IMR-90 (cell line): ENCODE measurements around the gene P2RX3. TPM values are rescaled to one million over a fixed set of nuclear protein-coding genes. Genes with fewer than 3 reads are reported as not detected.

Experiments used
- ATAC-seq: fragments of 200-7000 bp; cut with Tn5 transposase; 2 replicates; pipeline ENCODE4 v1.9.1; 2020; ENCODE audit warnings: low read depth, mild to moderate bottlenecking, moderate library complexity
- BruUV-seq: library from RNA; stranded (reverse); fragments of 400-500 nt; replicated peaks from 2 replicates; lab custom pipeline; 2021; lab: Mats Ljungman, UMichigan
- CTCF ChIA-PET: fragments of 300-600 bp; formaldehyde crosslinking; extraction: SDS; loops from one replicate; lab custom pipeline; 2021; ENCODE audit warnings: antibody characterized with exemption; lab: Yijun Ruan, JAX
- POLR2A ChIA-PET: fragments of 300-600 bp; sonication (Branson Sonifier 250); formaldehyde crosslinking; loops from one replicate; lab custom pipeline; 2022; ENCODE audit warnings: antibody characterized with exemption; ENCODE audit not compliant: unreplicated experiment; lab: Charles Lee
- DNase-seq: peaks from one replicate; pipeline ENCODE4 v3.0.0; 2013
- H2AFZ ChIP-seq: replicated peaks from 2 replicates; pipeline ENCODE3; 2013; ENCODE audit warnings: low read length, mild to moderate bottlenecking; ENCODE audit not compliant: poor library complexity
- H2AK5ac ChIP-seq: 2 replicates; pipeline ENCODE4 v1.6.1; 2013; ENCODE audit warnings: low read depth, low read length, inconsistent platforms
- H2AK9ac ChIP-seq: replicated peaks from 2 replicates; pipeline ENCODE3; 2013; ENCODE audit warnings: mild to moderate bottlenecking, low read depth, low read length, moderate library complexity; ENCODE audit not compliant: poor library complexity
- H2BK120ac ChIP-seq: 2 replicates; pipeline ENCODE4 v1.6.1; 2013; ENCODE audit warnings: low read depth, low read length, inconsistent platforms
- H2BK15ac ChIP-seq: 3 replicates; pipeline ENCODE4 v1.6.1; 2013; ENCODE audit warnings: low read depth, low read length, inconsistent platforms
- H2BK20ac ChIP-seq: 2 replicates; pipeline ENCODE4 v1.6.1; 2013; ENCODE audit warnings: low read depth, mild to moderate bottlenecking, inconsistent platforms, low read length, moderate library complexity
- H2BK5ac ChIP-seq: 2 replicates; pipeline ENCODE4 v1.6.1; 2013; ENCODE audit warnings: mild to moderate bottlenecking, low read depth, low read length, inconsistent platforms; ENCODE audit not compliant: poor library complexity, severe bottlenecking
- H3K14ac ChIP-seq: replicated peaks from 2 replicates; pipeline ENCODE4 v1.6.1; 2013; ENCODE audit warnings: low read depth, low read length, inconsistent platforms
- H3K18ac ChIP-seq: 2 replicates; pipeline ENCODE4 v1.6.1; 2013; ENCODE audit warnings: low read depth, low read length, control low read depth
- H3K23ac ChIP-seq: 2 replicates; pipeline ENCODE4 v1.6.1; 2013; ENCODE audit warnings: low read depth, low read length, inconsistent platforms
- H3K27ac ChIP-seq: 2 replicates; pipeline ENCODE4 v1.5.1; 2013; ENCODE audit warnings: mild to moderate bottlenecking, control low read depth, low read length; ENCODE audit not compliant: insufficient read depth
- H3K27me3 ChIP-seq: 2 replicates; pipeline ENCODE4 v1.6.1; 2013; ENCODE audit warnings: low read length; ENCODE audit not compliant: control insufficient read depth, insufficient read depth
- H3K36me3 ChIP-seq: 2 replicates; pipeline ENCODE4 v1.6.1; 2013; ENCODE audit warnings: low read length, mixed read lengths; ENCODE audit not compliant: control insufficient read depth, insufficient read depth
- H3K4ac ChIP-seq: 2 replicates; pipeline ENCODE4 v1.6.1; 2013; ENCODE audit warnings: low read depth, low read length, inconsistent platforms
- H3K4me1 ChIP-seq: 2 replicates; pipeline ENCODE4 v1.6.1; 2013; ENCODE audit warnings: low read length, mixed read lengths; ENCODE audit not compliant: control insufficient read depth, insufficient read depth
- H3K4me2 ChIP-seq: 2 replicates; pipeline ENCODE4 v1.6.1; 2013; ENCODE audit warnings: low read depth, mild to moderate bottlenecking, control low read depth, low read length, moderate library complexity
- H3K4me3 ChIP-seq: 2 replicates; pipeline ENCODE4 v1.5.1; 2013; ENCODE audit warnings: low read depth, mild to moderate bottlenecking, control low read depth, low read length, moderate library complexity; ENCODE audit not compliant: insufficient read depth
- H3K56ac ChIP-seq: 2 replicates; pipeline ENCODE4 v1.6.1; 2013; ENCODE audit warnings: low read length, inconsistent platforms; ENCODE audit not compliant: insufficient read depth; ENCODE audit errors: extremely low read depth
- H3K79me1 ChIP-seq, 2 experiments: 2 replicates each; pipeline ENCODE4 v1.6.1; 2013; ENCODE audit warnings: low read length in 2 of 2, inconsistent platforms in 1 of 2, low read depth in 1 of 2
- H3K9ac ChIP-seq: 2 replicates; pipeline ENCODE4 v1.6.1; 2013; ENCODE audit warnings: low read depth, low read length, control low read depth
- H3K9me1 ChIP-seq: 2 replicates; pipeline ENCODE4 v1.6.1; 2013; ENCODE audit warnings: low read length, inconsistent platforms; ENCODE audit not compliant: insufficient read depth
- H3K9me3 ChIP-seq: 2 replicates; pipeline ENCODE4 v1.6.1; 2013; ENCODE audit warnings: low read length; ENCODE audit not compliant: control insufficient read depth, insufficient read depth
- H4K20me1 ChIP-seq: 2 replicates; pipeline ENCODE4 v1.6.1; 2013; ENCODE audit warnings: low read length, inconsistent platforms; ENCODE audit not compliant: insufficient read depth
- H4K5ac ChIP-seq: 2 replicates; pipeline ENCODE4 v1.6.1; 2013; ENCODE audit warnings: mild to moderate bottlenecking, low read depth, low read length, control low read depth
- H4K8ac ChIP-seq, 2 experiments: 2 replicates each; pipeline ENCODE4 v1.6.1; 2013; ENCODE audit warnings: low read depth in 2 of 2, low read length in 2 of 2, control low read depth in 1 of 2, inconsistent platforms in 1 of 2
- H4K91ac ChIP-seq: 2 replicates; pipeline ENCODE4 v1.6.1; 2013; ENCODE audit warnings: low read depth, low read length, inconsistent platforms; ENCODE audit not compliant: insufficient read depth
- BHLHE40 ChIP-seq: fragments of 150-350 bp; IDR thresholded peaks from 2 replicates; pipeline ENCODE4 v1.6.1; 2016; ENCODE audit warnings: mild to moderate bottlenecking, low read depth, low read length
- ELK1 ChIP-seq: fragments of 150-350 bp; IDR thresholded peaks from 2 replicates; pipeline ENCODE4 v1.6.1; 2016; ENCODE audit warnings: low read depth, mild to moderate bottlenecking, low read length, moderate library complexity, borderline replicate concordance
- NFE2L2 ChIP-seq: fragments of 150-350 bp; IDR thresholded peaks from 2 replicates; pipeline ENCODE4 v1.6.1; 2016; ENCODE audit warnings: low read depth, mild to moderate bottlenecking, low read length
- POLR2A ChIP-seq: IDR thresholded peaks from 2 replicates; pipeline ENCODE4 v1.6.1; 2012; ENCODE audit warnings: mild to moderate bottlenecking, low read depth, low read length
- RFX5 ChIP-seq: IDR thresholded peaks from 2 replicates; pipeline ENCODE4 v1.8.0; 2012; ENCODE audit warnings: low read depth, mild to moderate bottlenecking, low read length, moderate library complexity
- WGBS, 2 experiments: methylation state at CpG; one replicate each; pipeline versions ENCODE4 v1.1.5 to v1.1.7; 2013; ENCODE audit warnings: missing lambda C conversion rate in 2 of 2; ENCODE audit not compliant: insufficient read length in 1 of 2; ENCODE audit errors: extremely low coverage in 2 of 2; 5-methylcytosine and 5-hydroxymethylcytosine counted together
- dilution Hi-C: fragments of 300-500 bp; cut with HindIII; formaldehyde crosslinking; loops from one replicate; pipeline ENCODE4 v1.14.3; 2018; ENCODE audit warnings: low sequenced_read_pairs; ENCODE audit not compliant: unreplicated experiment
- in situ Hi-C: fragments of 300-500 bp; cut with MboI; formaldehyde crosslinking; loops from 3 replicates; pipeline ENCODE4 v1.14.3; 2019; ENCODE audit warnings: low sequenced_read_pairs, inconsistent platforms, mixed read lengths
- intact Hi-C: fragments of 100-400 bp; cut with micrococcal nuclease; formaldehyde crosslinking; loops from 2 replicates; pipeline ENCODE4 v1.10.0; 2022
- polyA plus RNA-seq, 3 experiments: library from polyadenylated mRNA; depleted of rRNA; stranded (reverse); fragments of >200 nt; gene quantifications; 2 replicates each; pipeline ENCODE4 v1.2.3, GENCODE V29; 2012; ENCODE audit warnings: low replicate concordance in 1 of 3
- total RNA-seq: library from RNA; depleted of rRNA; stranded (reverse); fragments of >200 nt; gene quantifications from 2 replicates; pipeline ENCODE4 v1.2.3, GENCODE V29; 2012

The P2RX3 gene
- total and polyA plus RNA-seq, 2 of the 4 experiments (the other 2 are of a cell fraction), result not detected

- no peak overlapping the region for H3K23ac ChIP-seq
- ATAC-seq, result no peak
- POLR2A ChIA-PET, result no interaction called here
These were observed 4.5 kb downstream of the P2RX3 start for GRCh38 chr11:57342702-57343101.

More at GRCh38 chr11:57342702-57343101, 4.5 kb downstream of the P2RX3 start:
- Histone ChIP-seq H2AK9ac (no peak overlapping the region), H4K5ac (no peak overlapping the region), H3K9me1 (no peaks in the 10 kb centered on the region), H2BK20ac (no peak overlapping the region), H3K4me1 (no peaks in the 10 kb centered on the region; the same call in 1 of the 2 replicates), H3K27me3 (peaks cover 31% of the 10 kb centered on the region), H3K9ac (no peak overlapping the region), H4K91ac (no peak overlapping the region), H3K9me3 (no peaks in the 10 kb centered on the region), H2BK15ac (no peak overlapping the region), H3K4me3 (no peak overlapping the region), H4K8ac (no peak overlapping the region), H2AFZ (no peak overlapping the region), H3K36me3 (no peaks in the 10 kb centered on the region), H4K20me1 (no peaks in the 10 kb centered on the region), H3K14ac (no peak overlapping the region), H3K56ac (no peak overlapping the region), H2AK5ac (no peak overlapping the region), H3K79me1 (no peaks in the 10 kb centered on the region), H3K18ac (no peak overlapping the region), H3K4ac (no peak overlapping the region), H2BK120ac (no peak overlapping the region), H3K4me2 (no peak overlapping the region), H2BK5ac (no peak overlapping the region), H3K27ac (no peak overlapping the region)
- CTCF ChIA-PET, result interaction anchor here (0.5 to 1.0 kb wide), 2 partner anchors 70 to 151 kb away, joined by 3 read pairs; no protein-coding TSS in a partner anchor
- WGBS, 2 experiments, result 61% methylated on average over 5 of the region's 11 CpGs; no CpG with 5 or more reads in 1 of the 2 experiments
- in situ Hi-C loops, result loop anchor here (5.0 kb wide), 1 partner anchor 185 kb away; no protein-coding TSS in a partner anchor
- no peak for TF ChIP-seq BHLHE40
- no peak for TF ChIP-seq RFX5
- TF ChIP-seq ELK1, result no peak
- no peak for TF ChIP-seq POLR2A
- no peak for TF ChIP-seq NFE2L2
- no peak for DNase-seq
- intact Hi-C loops, result loop anchor here (10.0 kb wide), 1 partner anchor 1182 kb away; no protein-coding TSS in a partner anchor
- dilution Hi-C loops, result no loop called here
- no TSS peak for BruUV-seq
